WTC11 (cell line): ENCODE measurements around the gene GNRH2. TPM values are rescaled to one million over a fixed set of nuclear protein-coding genes. Genes with fewer than 3 reads are reported as not detected.

Source experiments
- ATAC-seq: fragments of 200-7000 bp; cut with Tn5 transposase; 2 replicates; pipeline ENCODE4 v1.10.0; 2021; ENCODE audit warnings: mild to moderate bottlenecking, moderate library complexity
- CTCF ChIA-PET: fragments of 300-600 bp; sonication (Branson Sonifier 250); formaldehyde crosslinking; loops from one replicate; lab custom pipeline; 2021; ENCODE audit warnings: antibody characterized with exemption; lab: Charles Lee
- POLR2A ChIA-PET: fragments of 350-600 bp; sonication (Branson Sonifier 250); formaldehyde crosslinking; loops from one replicate; lab custom pipeline; 2021; ENCODE audit warnings: antibody characterized with exemption; lab: Charles Lee
- DNase-seq: peaks from one replicate; pipeline ENCODE4 v3.0.0; 2021; ENCODE audit warnings: low spot score
- H3K27ac Mint-ChIP-seq: 2 replicates; pipeline ENCODE4 v1.8.0; 2021; ENCODE audit warnings: mixed read lengths
- H3K27me3 Mint-ChIP-seq: 2 replicates; pipeline ENCODE4 v1.8.0; 2021; ENCODE audit warnings: low read depth, mild to moderate bottlenecking, moderate library complexity, mixed read lengths
- H3K36me3 Mint-ChIP-seq: 2 replicates; pipeline ENCODE4 v1.8.0; 2021; ENCODE audit warnings: mixed read lengths
- H3K4me1 Mint-ChIP-seq: 2 replicates; pipeline ENCODE4 v1.8.0; 2022; ENCODE audit warnings: mixed read lengths
- H3K4me3 Mint-ChIP-seq: 2 replicates; pipeline ENCODE4 v1.8.0; 2021; ENCODE audit warnings: mild to moderate bottlenecking, moderate library complexity, mixed read lengths
- H3K9me3 Mint-ChIP-seq: 2 replicates; pipeline ENCODE4 v1.8.0; 2021; ENCODE audit warnings: mixed read lengths
- CTCF ChIP-seq: fragments of 200-600 bp; IDR thresholded peaks from 2 replicates; pipeline ENCODE4 v1.8.0; 2022; ENCODE audit warnings: antibody characterized with exemption
- ERG ChIP-seq: fragments of 250-450 bp; sonication (Bioruptor Pico); IDR thresholded peaks from 2 replicates; pipeline ENCODE4 v1.8.0; 2021; ENCODE audit warnings: mild to moderate bottlenecking
- ETV6 ChIP-seq: sonication (generic); formaldehyde crosslinking; IDR thresholded peaks from 2 replicates; pipeline ENCODE4 v1.8.1; 2022; ENCODE audit warnings: mild to moderate bottlenecking, missing genetic modification reagents
- FOXK1 ChIP-seq: sonication (generic); formaldehyde crosslinking; IDR thresholded peaks from 2 replicates; pipeline ENCODE4 v1.8.0; 2022; ENCODE audit warnings: mild to moderate bottlenecking, moderate library complexity, missing genetic modification reagents
- FOXP1 ChIP-seq: sonication (generic); formaldehyde crosslinking; IDR thresholded peaks from 2 replicates; pipeline ENCODE4 v1.8.0; 2022; ENCODE audit warnings: missing genetic modification reagents, mild to moderate bottlenecking, moderate library complexity, borderline replicate concordance
- FOXP4 ChIP-seq: sonication (generic); formaldehyde crosslinking; IDR thresholded peaks from 2 replicates; pipeline ENCODE4 v1.8.0; 2022; ENCODE audit warnings: mild to moderate bottlenecking, missing genetic modification reagents
- IRF1 ChIP-seq: sonication (generic); formaldehyde crosslinking; IDR thresholded peaks from 2 replicates; pipeline ENCODE4 v1.8.0; 2023; ENCODE audit warnings: missing genetic modification reagents
- MAX ChIP-seq: sonication (generic); formaldehyde crosslinking; IDR thresholded peaks from 2 replicates; pipeline ENCODE4 v1.8.0; 2022; ENCODE audit warnings: mild to moderate bottlenecking, missing genetic modification reagents
- NFYB ChIP-seq: sonication (generic); formaldehyde crosslinking; conservative IDR thresholded peaks from 2 replicates; pipeline ENCODE4 v1.8.0; 2022; ENCODE audit warnings: low read depth, missing genetic modification reagents
- NR1H2 ChIP-seq: sonication (generic); formaldehyde crosslinking; IDR thresholded peaks from 2 replicates; pipeline ENCODE4 v1.9.0; 2021; ENCODE audit warnings: mild to moderate bottlenecking, moderate library complexity, missing genetic modification reagents
- PRDM15 ChIP-seq: sonication (generic); formaldehyde crosslinking; IDR thresholded peaks from 2 replicates; pipeline ENCODE4 v1.8.0; 2022; ENCODE audit warnings: missing genetic modification reagents
- SMAD4 ChIP-seq: sonication (generic); formaldehyde crosslinking; IDR thresholded peaks from 2 replicates; pipeline ENCODE4 v1.8.0; 2022; ENCODE audit warnings: mild to moderate bottlenecking, missing genetic modification reagents
- SP1 ChIP-seq: sonication (generic); formaldehyde crosslinking; conservative IDR thresholded peaks from 2 replicates; pipeline ENCODE4 v1.8.1; 2022; ENCODE audit warnings: missing genetic modification reagents
- TCF7 ChIP-seq: sonication (generic); formaldehyde crosslinking; IDR thresholded peaks from 2 replicates; pipeline ENCODE4 v1.8.0; 2022; ENCODE audit warnings: mild to moderate bottlenecking, low read depth, missing genetic modification reagents, moderate library complexity
- USF1 ChIP-seq: sonication (generic); formaldehyde crosslinking; IDR thresholded peaks from 2 replicates; pipeline ENCODE4 v1.8.0; 2022; ENCODE audit warnings: mild to moderate bottlenecking, missing genetic modification reagents
- ZNF263 ChIP-seq: sonication (generic); formaldehyde crosslinking; IDR thresholded peaks from 2 replicates; pipeline ENCODE4 v1.8.1; 2022; ENCODE audit warnings: low read depth, mild to moderate bottlenecking, moderate library complexity, missing genetic modification reagents
- ZNF396 ChIP-seq: fragments of 250-450 bp; sonication (Bioruptor Pico); IDR thresholded peaks from 2 replicates; pipeline ENCODE4 v1.8.0; 2021; ENCODE audit warnings: mild to moderate bottlenecking, moderate library complexity, borderline replicate concordance
- ZNF416 ChIP-seq: fragments of 250-450 bp; sonication (Bioruptor Pico); IDR thresholded peaks from 2 replicates; pipeline ENCODE4 v1.9.0; 2021; ENCODE audit warnings: mild to moderate bottlenecking, inconsistent platforms
- ZNF423 ChIP-seq: fragments of 250-450 bp; sonication (Bioruptor Pico); IDR thresholded peaks from 2 replicates; pipeline ENCODE4 v2.1.2; 2022; ENCODE audit warnings: mild to moderate bottlenecking, moderate library complexity
- ZNF512 ChIP-seq: sonication (generic); formaldehyde crosslinking; IDR thresholded peaks from 2 replicates; pipeline ENCODE4 v1.8.1; 2022; ENCODE audit warnings: missing genetic modification reagents, borderline replicate concordance
- total RNA-seq: library from RNA; stranded (reverse); gene quantifications from 3 replicates; pipeline ENCODE4 v1.2.3, GENCODE V29; 2021

The GNRH2 gene
- total RNA-seq, 1 experiment from 2014 or later = 1.1 TPM

GRCh38 chr20:3090565-3090964, 47.1 kb downstream of the GNRH2 start (continued):
- no peak for TF ChIP-seq FOXK1 (CRISPR knock-in tag)
- TF ChIP-seq ERG (CRISPR knock-in tag) = no peak
- no peak for TF ChIP-seq PRDM15 (CRISPR knock-in tag)
- no peak for TF ChIP-seq SP1 (CRISPR knock-in tag)
- no peak for TF ChIP-seq IRF1
- TF ChIP-seq CTCF = no peak

GRCh38 chr20:3092611-3093379, 49.4 kb downstream of the GNRH2 start:
- Mint-ChIP-seq H3K9me3 (peaks cover 3% of the 10 kb centered on the region), H3K27me3 (peaks cover 32% of the 10 kb centered on the region), H3K4me3 (peak overlapping the region; percentile 88), H3K36me3 (no peaks in the 10 kb centered on the region), H3K4me1 (peaks cover 2% of the 10 kb centered on the region), H3K27ac (0 out of 2 replicates have a peak overlapping the region, but pooled peaks have one; percentile 89)
- DNase-seq (peak; percentile 61), ATAC-seq (peak; percentile 77)
- ChIA-PET POLR2A (interaction anchor here (0.5 kb wide), 1 partner anchor 84 kb away, joined by 3 read pairs; no protein-coding TSS in a partner anchor), CTCF (interaction anchor here (0.8 to 1.4 kb wide), 7 partner anchors 12 to 337 kb away, joined by 3 to 5 read pairs (median 4); no protein-coding TSS in a partner anchor)
- TF ChIP-seq ZNF416 (CRISPR knock-in tag) (no peak), FOXP4 (CRISPR knock-in tag) (no peak), ZNF263 (CRISPR knock-in tag) (no peak), ZNF512 (no peak), FOXP1 (CRISPR knock-in tag) (no peak), ZNF396 (no peak), ETV6 (CRISPR knock-in tag) (no peak), NR1H2 (CRISPR knock-in tag) (no peak), MAX (CRISPR knock-in tag) (peak; percentile 20; the same call in 1 of the 2 replicates), SMAD4 (no peak), TCF7 (no peak), NFYB (CRISPR knock-in tag) (no peak), USF1 (no peak), ZNF423 (peak; percentile 80)
